ENCODE data around the gene DEFB128. TPM values are rescaled to one million over a fixed set of nuclear protein-coding genes. Genes with fewer than 3 reads are reported as not detected.

Gene DEFB128
- total RNA-seq, 3 donors from 2014 or later (not counting 1 experiment from before 2014, with no cell fraction given): not detected

DNA sequence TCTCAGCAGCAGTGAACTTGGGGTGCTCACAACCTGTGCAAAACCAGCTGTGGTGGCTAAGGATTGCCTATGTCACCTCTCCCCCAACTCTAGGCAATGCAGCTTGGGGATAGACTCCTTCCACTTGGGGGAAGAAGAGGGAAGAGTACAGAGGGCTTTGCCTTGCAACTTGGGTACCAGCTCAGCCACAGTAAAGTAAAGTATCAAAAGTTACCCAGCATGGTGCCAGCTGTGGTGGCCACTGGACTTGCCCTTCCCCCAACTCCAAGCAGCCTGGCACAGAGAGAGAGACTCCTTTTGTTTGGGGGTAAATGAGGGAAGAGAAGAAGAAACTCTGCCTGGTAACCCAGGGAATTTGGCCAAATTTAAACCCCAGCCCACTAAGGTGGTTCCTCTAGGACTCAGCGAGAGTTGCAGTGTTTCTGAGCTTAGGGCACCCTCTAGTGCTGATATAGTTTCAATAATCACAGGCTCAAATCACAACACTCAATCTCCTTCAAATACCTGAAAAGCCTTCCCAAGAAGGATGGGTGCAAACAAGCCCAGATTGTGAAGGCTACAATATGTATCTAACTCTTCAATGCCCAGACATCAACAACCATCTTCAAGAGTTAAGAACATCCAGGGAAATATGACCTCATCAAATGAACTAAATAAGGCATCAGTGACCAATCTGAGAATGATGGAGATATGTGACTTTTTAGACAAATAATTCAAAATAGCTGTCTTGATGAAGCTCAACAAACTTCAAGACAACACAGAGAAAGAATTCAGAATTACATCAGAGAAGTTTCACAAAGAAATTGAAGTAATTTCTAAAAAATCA, 30.0 kb upstream of the DEFB128 start:
- Histone ChIP-seq H3K27ac (ENCODE audit: low read length) (no peak overlapping the region), H3K27me3 (ENCODE audit: control insufficient read depth, insufficient read depth, low read length) (peaks cover 4% of the 10 kb centered on the region), H3K4me1 (ENCODE audit: control insufficient read depth, insufficient read depth, low read length) (no peaks in the 10 kb centered on the region), H3K36me3 (ENCODE audit: control insufficient read depth, insufficient read depth, low read length) (no peaks in the 10 kb centered on the region), H3K9me3 (ENCODE audit: control insufficient read depth, insufficient read depth, low read length) (no peaks in the 10 kb centered on the region), H3K4me3 (ENCODE audit: low read length) (no peak overlapping the region)
- intact Hi-C loops (cut with micrococcal nuclease): no loop called here
- DNase-seq (peak in 1 of 2 donors; percentile 24), ATAC-seq (no peak)
- Mint-ChIP-seq H3K36me3 (no peaks in the 10 kb centered on the region), H3K9me3 (no peaks in the 10 kb centered on the region), H3K4me3 (no peak overlapping the region), H3K4me1 (no peaks in the 10 kb centered on the region), H3K27me3 (ENCODE audit: low read depth in 2 of 2) (peaks cover 36 to 71% of the 10 kb centered on the region in 2 donors), H3K27ac (no peak overlapping the region)
- TF ChIP-seq, protein P1, sequence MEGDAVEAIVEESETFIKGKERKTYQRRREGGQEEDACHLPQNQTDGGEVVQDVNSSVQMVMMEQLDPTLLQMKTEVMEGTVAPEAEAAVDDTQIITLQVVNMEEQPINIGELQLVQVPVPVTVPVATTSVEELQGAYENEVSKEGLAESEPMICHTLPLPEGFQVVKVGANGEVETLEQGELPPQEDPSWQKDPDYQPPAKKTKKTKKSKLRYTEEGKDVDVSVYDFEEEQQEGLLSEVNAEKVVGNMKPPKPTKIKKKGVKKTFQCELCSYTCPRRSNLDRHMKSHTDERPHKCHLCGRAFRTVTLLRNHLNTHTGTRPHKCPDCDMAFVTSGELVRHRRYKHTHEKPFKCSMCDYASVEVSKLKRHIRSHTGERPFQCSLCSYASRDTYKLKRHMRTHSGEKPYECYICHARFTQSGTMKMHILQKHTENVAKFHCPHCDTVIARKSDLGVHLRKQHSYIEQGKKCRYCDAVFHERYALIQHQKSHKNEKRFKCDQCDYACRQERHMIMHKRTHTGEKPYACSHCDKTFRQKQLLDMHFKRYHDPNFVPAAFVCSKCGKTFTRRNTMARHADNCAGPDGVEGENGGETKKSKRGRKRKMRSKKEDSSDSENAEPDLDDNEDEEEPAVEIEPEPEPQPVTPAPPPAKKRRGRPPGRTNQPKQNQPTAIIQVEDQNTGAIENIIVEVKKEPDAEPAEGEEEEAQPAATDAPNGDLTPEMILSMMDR (IDR thresholded peaks at IDR 0.05): no peak
- 0% methylated on average over 1 of the region's 1 CpG for WGBS (ENCODE audit: insufficient coverage)

DNA sequence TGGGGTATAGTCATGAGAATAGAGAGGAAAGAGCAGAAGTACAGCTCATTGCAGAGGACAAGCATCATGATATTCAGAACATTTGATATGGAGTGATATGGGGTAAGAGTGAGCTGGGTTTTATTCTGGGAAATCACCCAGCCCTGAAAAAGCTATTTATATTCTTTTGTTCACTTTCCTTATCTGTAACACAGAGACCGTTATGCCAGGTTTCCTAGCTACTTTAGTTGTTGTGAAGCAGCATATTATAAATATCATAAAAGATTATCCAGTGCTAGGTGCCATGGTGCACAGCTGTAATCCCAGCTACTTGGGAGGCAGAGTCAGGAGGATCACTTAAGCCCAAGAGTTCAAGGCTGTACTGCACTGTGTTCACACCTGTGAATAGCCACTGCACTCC, 27.8 kb upstream of the DEFB128 start:
- Mint-ChIP-seq H3K9me3 (no peaks in the 10 kb centered on the region), H3K36me3 (no peaks in the 10 kb centered on the region), H3K4me3 (no peak overlapping the region), H3K4me1 (no peaks in the 10 kb centered on the region), H3K27me3 (ENCODE audit: low read depth in 2 of 2) (peaks cover 32 to 67% of the 10 kb centered on the region in 2 donors), H3K27ac (no peak overlapping the region)
- 100% methylated on average over 1 of the region's 1 CpG for WGBS (ENCODE audit: insufficient coverage)
- ATAC-seq (no peak), DNase-seq (no peak)
- Histone ChIP-seq H3K4me1 (ENCODE audit: control insufficient read depth, insufficient read depth, low read length) (no peaks in the 10 kb centered on the region), H3K9me3 (ENCODE audit: control insufficient read depth, insufficient read depth, low read length) (no peaks in the 10 kb centered on the region), H3K27ac (ENCODE audit: low read length) (no peak overlapping the region), H3K36me3 (ENCODE audit: control insufficient read depth, insufficient read depth, low read length) (no peaks in the 10 kb centered on the region), H3K4me3 (ENCODE audit: low read length) (no peak overlapping the region), H3K27me3 (ENCODE audit: control insufficient read depth, insufficient read depth, low read length) (peaks cover 4% of the 10 kb centered on the region)
- intact Hi-C loops (cut with micrococcal nuclease): no loop called here
- TF ChIP-seq, protein P1 (IDR thresholded peaks at IDR 0.05): no peak

DNA sequence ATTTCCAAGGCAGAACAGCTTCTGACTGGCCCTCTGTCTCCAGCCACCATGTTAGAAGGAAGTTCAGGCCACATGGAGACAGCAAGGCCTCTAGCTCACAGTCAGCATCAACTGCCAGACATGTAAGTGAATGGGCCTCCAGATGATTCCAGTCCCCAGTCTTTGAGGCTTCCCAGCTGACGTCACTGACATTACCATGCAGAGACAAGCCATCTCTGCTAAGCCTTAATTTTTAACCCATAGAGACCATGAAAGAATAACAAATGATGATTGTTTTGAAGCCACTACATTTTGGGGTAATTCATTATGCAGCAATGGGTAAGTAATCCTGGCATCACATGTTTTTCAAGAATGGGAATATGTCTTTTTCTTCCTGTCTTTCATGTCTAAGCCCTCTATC, 26.3 kb upstream of the DEFB128 start:
- TF ChIP-seq, protein P1 (IDR thresholded peaks at IDR 0.05): no peak
- H3K36me3 ChIP-seq (ENCODE audit: control insufficient read depth, insufficient read depth, low read length): no peaks in the 10 kb centered on the region
- Mint-ChIP-seq H3K27ac (no peak overlapping the region), H3K27me3 (ENCODE audit: low read depth in 2 of 2) (peaks cover 26 to 53% of the 10 kb centered on the region in 2 donors), H3K36me3 (no peaks in the 10 kb centered on the region), H3K4me1 (no peaks in the 10 kb centered on the region), H3K9me3 (no peaks in the 10 kb centered on the region), H3K4me3 (no peak overlapping the region)
- ATAC-seq (no peak), DNase-seq (no peak)
- 93% methylated on average over 1 of the region's 1 CpG for WGBS (ENCODE audit: insufficient coverage)
- H3K27me3 ChIP-seq (ENCODE audit: control insufficient read depth, insufficient read depth, low read length): peaks cover 4% of the 10 kb centered on the region
- H3K27ac ChIP-seq (ENCODE audit: low read length): no peak overlapping the region
- intact Hi-C loops (cut with micrococcal nuclease): no loop called here
- H3K4me3 ChIP-seq (ENCODE audit: low read length): no peak overlapping the region
- H3K9me3 ChIP-seq (ENCODE audit: control insufficient read depth, insufficient read depth, low read length): no peaks in the 10 kb centered on the region
- no peaks in the 10 kb centered on the region for H3K4me1 ChIP-seq (ENCODE audit: control insufficient read depth, insufficient read depth, low read length)
